Aorta (tissue), 5 donors: ENCODE measurements around the gene AFAP1. TPM values are rescaled to one million over a fixed set of nuclear protein-coding genes. Genes with fewer than 3 reads are reported as not detected.

Experiments used
- ATAC-seq: fragments of 200-7000 bp; cut with Tn5 transposase; one replicate; pipeline ENCODE4 v1.9.1; 2022; ENCODE audit warnings: moderate library complexity; ENCODE audit not compliant: low FRiP score
- DNase-seq, 2 donors: peaks; one replicate each; pipeline ENCODE4 v3.0.0-alpha.2; 2020
- H3K27ac ChIP-seq, 2 donors: one replicate each; pipeline ENCODE4 v1.5.1; 2013; ENCODE audit warnings: low read length in 2 of 2, mild to moderate bottlenecking in 2 of 2, moderate library complexity in 2 of 2, control low read depth in 1 of 2, inconsistent platforms in 1 of 2, low read depth in 1 of 2
- H3K27me3 ChIP-seq, 2 donors: one replicate each; pipeline ENCODE4 v1.6.1; 2013; ENCODE audit warnings: control low read depth in 1 of 2, low read length in 1 of 2, mild to moderate bottlenecking in 1 of 2, moderate library complexity in 1 of 2; ENCODE audit not compliant: insufficient read depth in 2 of 2, control insufficient read depth in 1 of 2
- H3K36me3 ChIP-seq, 2 donors: one replicate each; pipeline ENCODE4 v1.6.1; 2013; ENCODE audit warnings: control low read depth in 1 of 2, low read length in 1 of 2, mild to moderate bottlenecking in 1 of 2; ENCODE audit not compliant: insufficient read depth in 2 of 2, control insufficient read depth in 1 of 2
- H3K4me1 ChIP-seq, 2 donors: one replicate each; pipeline ENCODE4 v1.6.1; 2013; ENCODE audit warnings: low read length in 2 of 2, control low read depth in 1 of 2, mild to moderate bottlenecking in 1 of 2, moderate library complexity in 1 of 2; ENCODE audit not compliant: insufficient read depth in 2 of 2, control insufficient read depth in 1 of 2
- H3K4me3 ChIP-seq, 2 donors: one replicate each; pipeline ENCODE4 v1.5.1; 2013; ENCODE audit warnings: low read length in 2 of 2, control low read depth in 1 of 2, mild to moderate bottlenecking in 1 of 2
- H3K9me3 ChIP-seq: one replicate; pipeline ENCODE4 v1.6.1; 2013; ENCODE audit warnings: mild to moderate bottlenecking, low read length; ENCODE audit not compliant: control insufficient read depth
- WGBS, 2 donors: extraction: QIAGEN DNeasy Blood & Tissue Kit; methylation state at CpG; one replicate each; pipeline ENCODE4 v1.1.7; 2013; 5-methylcytosine and 5-hydroxymethylcytosine counted together
- intact Hi-C, 2 donors: fragments of 100-400 bp; cut with DNase I; formaldehyde crosslinking; loops; one replicate each; pipeline versions ENCODE4 v1.14.2 to v1.15.0; 2022
- polyA plus RNA-seq, 2 donors: library from polyadenylated mRNA; stranded (reverse); fragments of 200-250 nt; gene quantifications; one replicate each; pipeline ENCODE4 v1.2.3, GENCODE V29; 2013
- total RNA-seq, 2 donors: library from RNA; stranded (reverse); fragmentation: NEBNext Ultra II Directional; extraction: Animal tissue kit (Norgen Biotek cat#: 25700); gene quantifications; one replicate each; pipeline ENCODE4 v1.2.1, GENCODE V29; 2021
- donor health status: healthy with polysubstance abuse.
- donor health status: Bipolar disorder and iron deficiency.
- donor health status: DM: no; HTN: no; CAD: no.
- donor health status: DM: no; HTN: no; CAD: no.
- donor health status: DM: yes; HTN: yes; CAD: no.

The AFAP1 gene
- total and polyA plus RNA-seq, 4 donors, result 4.6 to 60.5 (median 26.9) TPM

DNA sequence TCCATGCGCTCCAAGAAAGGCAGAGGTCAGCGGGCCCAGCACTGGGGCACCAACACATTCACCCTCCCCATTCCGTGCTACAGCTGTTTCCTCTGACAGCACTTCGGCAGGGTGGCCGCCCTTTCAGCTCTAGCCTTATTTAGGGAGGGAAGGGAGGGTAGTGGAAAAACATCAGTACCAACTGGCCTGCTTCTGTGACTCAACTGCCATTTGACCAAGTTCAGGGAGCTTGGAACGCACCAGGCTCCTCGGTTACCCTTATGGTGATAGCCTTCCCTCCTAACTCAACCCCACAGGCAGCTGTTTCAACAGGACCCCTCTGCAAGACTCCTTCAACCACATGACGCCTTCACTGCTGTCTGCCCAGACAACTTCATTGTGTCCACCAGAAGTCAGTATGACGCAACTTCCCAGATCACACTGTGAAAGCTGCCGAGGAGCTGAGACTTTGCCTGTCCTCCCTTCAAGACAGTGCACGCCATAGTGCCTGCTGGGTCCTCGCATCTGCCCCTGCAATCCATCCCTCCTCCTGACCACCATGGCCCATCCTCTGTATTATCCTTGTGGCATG is 132.2 kb downstream of the AFAP1 start:
- Histone ChIP-seq H3K4me1 (peaks cover 3 to 5% of the 10 kb centered on the region in 2 donors), H3K36me3 (no peaks in the 10 kb centered on the region), H3K9me3 (no peaks in the 10 kb centered on the region), H3K27me3 (no peaks in the 10 kb centered on the region), H3K27ac (peak overlapping the region in 1 of 2 donors; percentile 31), H3K4me3 (no peak overlapping the region)
- 86 to 89% methylated on average over 12 of the region's 12 CpGs for WGBS, 2 donors
- DNase-seq, result no peak
- intact Hi-C loops, result loop anchor here in 1 of 2 donors (5.0 kb wide), 1 partner anchor 35 kb away; no protein-coding TSS in a partner anchor
- no peak for ATAC-seq

DNA sequence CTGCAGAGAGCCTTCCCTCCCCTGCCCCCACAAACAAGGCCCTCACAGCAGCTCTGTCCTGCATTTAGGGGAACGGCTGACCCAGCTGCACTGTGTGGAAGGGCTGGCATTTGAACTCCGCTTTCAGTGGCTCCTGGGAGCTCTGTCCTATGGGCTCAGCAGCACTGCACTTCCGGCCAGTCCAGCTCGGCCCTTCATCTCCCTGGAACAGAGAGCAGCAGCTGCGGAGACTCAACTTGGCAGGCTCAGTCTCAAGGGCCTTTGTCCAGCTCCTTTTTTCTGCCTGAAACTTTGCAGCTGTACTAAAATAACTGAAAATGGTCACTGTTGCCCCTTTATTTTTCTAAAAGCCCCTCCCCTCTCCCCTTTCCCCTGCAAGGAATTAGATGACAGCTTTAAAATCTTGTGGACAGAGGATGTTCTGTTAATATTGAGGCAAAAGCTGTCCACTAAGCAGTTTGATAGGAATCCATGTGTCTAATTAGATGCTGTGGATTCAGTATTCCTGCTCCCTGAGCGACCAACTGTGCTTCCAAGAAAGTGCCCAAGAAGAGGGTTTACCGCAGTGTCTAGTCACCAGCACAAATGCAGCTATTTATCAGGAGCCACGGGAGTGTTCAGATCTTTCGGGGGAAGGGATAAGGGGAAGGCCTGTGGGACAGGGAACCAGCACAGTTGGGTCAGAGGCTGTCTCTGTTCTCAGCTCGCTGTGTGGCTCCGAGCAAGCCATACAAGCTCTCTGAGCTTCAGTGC is 133.1 kb downstream of the AFAP1 start:
- WGBS, 2 donors, result 32 to 33% methylated on average over 11 of the region's 11 CpGs
- peak overlapping the region; percentile 31 to 74 for H3K27ac ChIP-seq
- intact Hi-C loops, result loop anchor here in 1 of 2 donors (5.0 kb wide), 1 partner anchor 36 kb away; no protein-coding TSS in a partner anchor
- peaks cover 3 to 5% of the 10 kb centered on the region in 2 donors for H3K4me1 ChIP-seq
- H3K36me3 ChIP-seq, result no peaks in the 10 kb centered on the region
- ATAC-seq, result peak; percentile 75
- no peaks in the 10 kb centered on the region for H3K27me3 ChIP-seq
- peak; percentile 84 to 87 for DNase-seq
- H3K9me3 ChIP-seq, result no peaks in the 10 kb centered on the region
- H3K4me3 ChIP-seq, result no peak overlapping the region

DNA sequence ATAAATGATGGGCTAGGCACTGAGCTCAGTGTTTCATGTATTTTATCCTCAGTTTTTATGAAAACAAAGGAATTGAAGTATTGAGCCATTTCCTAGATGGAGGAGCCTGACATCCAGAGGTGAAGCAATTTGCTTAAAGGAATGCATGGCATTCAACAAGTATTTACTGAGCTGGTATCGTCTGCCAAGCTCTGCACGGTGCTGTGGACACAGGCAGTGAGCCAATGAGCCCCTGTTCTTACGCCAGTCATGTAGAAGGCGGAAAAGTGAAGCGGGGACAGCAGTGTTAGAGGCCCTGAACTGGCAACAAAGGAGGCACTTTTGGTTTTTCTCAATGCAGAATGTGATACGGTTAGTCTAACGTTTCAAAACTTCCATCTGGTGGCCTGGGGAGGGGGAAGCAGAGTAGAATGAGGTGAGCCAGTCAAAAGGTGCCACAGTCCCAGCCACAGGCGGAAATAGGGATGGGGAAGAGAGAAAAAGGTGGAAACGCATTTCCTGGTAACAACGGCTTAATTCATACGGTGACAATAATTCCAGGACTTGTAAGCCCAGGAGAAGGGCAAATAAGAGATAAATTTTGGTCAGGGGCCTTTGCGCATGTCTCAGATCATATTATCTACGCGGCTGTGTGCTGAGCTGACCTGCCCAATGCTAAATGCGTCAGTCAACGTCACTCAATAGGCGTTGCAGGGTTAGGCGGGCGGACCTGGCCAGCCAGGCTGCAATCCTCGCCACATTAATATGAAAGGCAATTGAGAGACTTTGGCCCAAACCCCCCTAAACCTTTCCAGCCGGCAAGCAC is 133.9 kb downstream of the AFAP1 start:
- Histone ChIP-seq H3K9me3 (no peaks in the 10 kb centered on the region), H3K4me3 (no peak overlapping the region), H3K27me3 (no peaks in the 10 kb centered on the region), H3K36me3 (no peaks in the 10 kb centered on the region), H3K4me1 (peaks cover 3 to 5% of the 10 kb centered on the region in 2 donors), H3K27ac (peak overlapping the region; percentile 67 to 69)
- 18 to 21% methylated on average over 21 of the region's 21 CpGs for WGBS, 2 donors
- DNase-seq (peak in 1 of 2 donors; percentile 84), ATAC-seq (peak; percentile 53)
- intact Hi-C loops, result loop anchor here (1.0 to 5.0 kb wide), 2 partner anchors 37 kb away; no protein-coding TSS in a partner anchor

DNA sequence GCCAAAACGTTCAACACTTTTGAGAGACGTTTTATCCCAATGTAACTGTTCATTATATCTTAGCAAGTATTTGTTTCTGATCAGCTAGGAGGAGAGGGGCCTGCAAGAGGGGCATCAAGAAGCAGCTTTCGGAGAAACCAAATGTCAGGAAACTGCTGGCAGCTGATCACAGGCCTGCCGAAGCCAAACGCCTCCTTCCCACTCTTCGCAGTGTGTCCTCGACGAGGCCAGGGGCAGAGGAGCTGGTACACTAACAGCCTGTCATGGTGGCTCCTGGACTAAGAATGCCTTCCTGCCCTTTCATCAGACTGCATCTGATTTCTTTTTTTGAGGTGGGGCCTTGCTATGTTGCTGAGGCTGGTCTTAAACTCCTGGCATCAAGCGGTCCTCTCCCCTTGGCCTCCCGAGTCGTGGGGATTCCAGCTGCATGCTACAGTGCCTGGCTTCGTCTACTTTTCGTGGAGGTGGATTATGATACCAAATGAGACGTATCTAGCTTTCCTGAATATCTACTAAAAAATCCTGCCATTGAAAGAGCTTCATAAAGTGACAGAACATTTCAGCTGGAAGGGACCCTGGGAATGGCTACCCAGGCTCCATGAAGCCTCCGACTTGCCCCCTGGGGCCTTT is 134.8 kb downstream of the AFAP1 start:
- DNase-seq (no peak), ATAC-seq (no peak)
- WGBS, 2 donors, result 60 to 63% methylated on average over 15 of the region's 15 CpGs
- H3K27ac ChIP-seq, result peak overlapping the region in 1 of 2 donors; percentile 89
- H3K4me3 ChIP-seq, result no peak overlapping the region
- H3K36me3 ChIP-seq, result no peaks in the 10 kb centered on the region
- H3K4me1 ChIP-seq, result peaks cover 3 to 5% of the 10 kb centered on the region in 2 donors
- intact Hi-C loops, result loop anchor here (1.0 to 5.0 kb wide), 5 partner anchors 37 to 182 kb away; no protein-coding TSS in a partner anchor
- no peaks in the 10 kb centered on the region for H3K27me3 ChIP-seq
- no peaks in the 10 kb centered on the region for H3K9me3 ChIP-seq

DNA sequence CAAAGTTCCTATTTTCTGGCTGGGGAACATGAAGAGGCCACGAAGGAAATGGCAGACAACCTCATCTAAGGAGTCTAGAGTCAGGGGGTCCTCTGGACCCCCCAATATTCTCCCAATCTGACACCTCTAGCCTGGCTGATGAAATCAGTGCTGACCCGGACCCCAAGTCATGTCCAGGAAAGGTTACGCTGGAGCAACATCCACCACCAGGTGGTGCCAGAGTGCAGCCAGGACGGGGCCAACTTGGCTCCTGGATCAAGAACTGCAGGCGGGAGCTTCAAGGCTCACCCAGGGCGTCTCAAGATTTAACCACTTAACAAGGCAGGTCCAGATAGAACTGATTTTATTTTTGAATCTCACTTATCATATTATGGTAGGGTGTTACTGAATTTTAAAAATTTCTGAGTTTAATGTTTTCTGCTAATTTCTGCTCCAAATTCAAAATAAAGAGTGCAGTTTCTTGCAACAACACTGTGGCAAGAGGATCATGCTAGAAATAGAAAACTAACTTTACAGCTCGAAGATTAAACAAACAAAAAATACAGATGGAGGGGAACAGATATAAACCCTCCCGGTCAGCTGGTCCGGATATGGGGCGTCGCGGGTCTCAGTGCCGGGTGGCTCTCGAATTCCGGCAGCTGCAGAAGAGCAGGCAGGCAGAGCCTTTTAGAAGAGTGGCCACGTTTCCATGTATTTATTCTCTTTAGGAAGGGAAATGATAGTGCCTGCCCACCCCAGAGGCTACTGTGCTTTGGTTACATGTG is 135.5 kb downstream of the AFAP1 start:
- 21 to 22% methylated on average over 16 of the region's 16 CpGs for WGBS, 2 donors
- intact Hi-C loops, result loop anchor here (1.0 to 5.0 kb wide), 4 partner anchors 42 to 183 kb away; no protein-coding TSS in a partner anchor
- H3K4me3 ChIP-seq, result no peak overlapping the region
- ATAC-seq (peak; percentile 81), DNase-seq (peak; percentile 88 to 96)
- peaks cover 3 to 5% of the 10 kb centered on the region in 2 donors for H3K4me1 ChIP-seq
- no peaks in the 10 kb centered on the region for H3K36me3 ChIP-seq
- no peaks in the 10 kb centered on the region for H3K27me3 ChIP-seq
- H3K9me3 ChIP-seq, result no peaks in the 10 kb centered on the region
- peak overlapping the region in 1 of 2 donors; percentile 89 for H3K27ac ChIP-seq

DNA sequence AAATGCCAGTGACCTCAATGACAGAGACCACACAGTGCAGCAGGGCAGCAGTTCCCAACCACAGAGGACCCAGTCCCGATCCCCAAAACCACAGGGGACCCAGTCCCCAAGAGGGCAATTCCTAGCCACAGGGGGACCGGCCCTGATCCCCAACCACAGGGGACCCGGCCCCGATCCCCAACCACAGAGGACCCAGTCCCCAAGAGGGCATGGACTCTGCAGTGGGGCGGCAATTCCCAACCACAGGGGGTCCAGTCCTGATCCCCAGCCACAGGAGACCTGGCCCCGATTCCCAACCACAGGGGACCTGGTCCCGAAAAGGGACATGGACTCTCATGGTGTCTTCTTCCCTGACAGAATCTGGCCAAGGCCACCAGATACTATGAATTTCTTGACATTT is 136.3 kb downstream of the AFAP1 start:
- ATAC-seq (no peak), DNase-seq (no peak)
- intact Hi-C loops, result loop anchor here (1.0 to 5.0 kb wide), 4 partner anchors 41 to 184 kb away; no protein-coding TSS in a partner anchor
- no peaks in the 10 kb centered on the region for H3K9me3 ChIP-seq
- no peak overlapping the region for H3K27ac ChIP-seq
- H3K4me1 ChIP-seq, result peaks cover 3 to 5% of the 10 kb centered on the region in 2 donors
- no peaks in the 10 kb centered on the region for H3K27me3 ChIP-seq
- 94 to 96% methylated on average over 7 of the region's 7 CpGs for WGBS, 2 donors
- H3K4me3 ChIP-seq, result no peak overlapping the region
- H3K36me3 ChIP-seq, result no peaks in the 10 kb centered on the region

DNA sequence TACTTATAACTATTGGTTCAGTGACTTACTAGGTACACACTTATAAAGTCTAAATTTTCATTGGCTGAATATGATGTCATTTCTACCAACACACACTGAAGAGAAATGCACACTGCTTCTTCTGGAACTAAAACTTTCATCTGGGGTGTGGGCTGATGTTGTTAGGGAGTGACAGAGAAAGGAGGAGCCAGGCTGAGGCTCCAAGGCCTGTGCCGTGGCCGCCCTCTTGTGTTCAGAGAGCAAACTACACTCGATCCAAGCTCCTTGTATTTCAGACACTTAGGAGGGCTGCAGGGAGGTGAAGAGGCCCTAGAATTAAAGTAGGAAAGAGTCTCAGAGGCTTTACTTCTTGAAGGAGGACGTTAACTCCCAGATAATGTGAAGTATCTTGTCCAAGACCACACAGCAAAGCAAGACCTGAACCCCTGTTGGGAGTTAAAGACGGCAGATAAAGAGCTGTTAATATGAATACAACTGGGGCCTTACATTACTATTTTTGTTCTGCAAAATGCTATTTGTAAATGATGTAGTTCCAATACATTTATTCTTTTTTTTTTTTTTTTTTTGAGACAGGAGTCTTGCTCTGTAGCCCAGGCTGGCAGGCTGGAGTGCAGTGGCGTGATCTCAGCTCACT is 137.5 kb downstream of the AFAP1 start:
- peak; percentile 79 for ATAC-seq
- WGBS, 2 donors, result 33% methylated on average over 6 of the region's 6 CpGs
- H3K27ac ChIP-seq, result no peak overlapping the region
- no peaks in the 10 kb centered on the region for H3K27me3 ChIP-seq
- peaks cover 3 to 5% of the 10 kb centered on the region in 2 donors for H3K4me1 ChIP-seq
- intact Hi-C loops, result loop anchor here (2.0 to 5.0 kb wide), 3 partner anchors 40 to 170 kb away; no protein-coding TSS in a partner anchor
- H3K9me3 ChIP-seq, result no peaks in the 10 kb centered on the region
- peak; percentile 79 to 89 for DNase-seq
- H3K36me3 ChIP-seq, result no peaks in the 10 kb centered on the region
- H3K4me3 ChIP-seq, result no peak overlapping the region
